RPMI8226 (cell line): ENCODE results near the gene FAM219B.
"Not testable (repeated sequence)": the region's sequence is repeated elsewhere in the genome, so short reads cannot be mapped to it uniquely, and the experiment has no call there.

Source experiments
- DNase-seq: peaks from one replicate; pipeline ENCODE4 v3.0.0-alpha.2; 2015

Gene FAM219B, protein sequence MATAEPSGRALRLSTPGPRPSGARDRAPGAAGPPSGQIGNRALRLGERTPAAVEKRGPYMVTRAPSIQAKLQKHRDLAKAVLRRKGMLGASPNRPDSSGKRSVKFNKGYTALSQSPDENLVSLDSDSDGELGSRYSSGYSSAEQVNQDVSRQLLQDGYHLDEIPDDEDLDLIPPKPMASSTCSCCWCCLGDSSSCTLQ

DNA sequence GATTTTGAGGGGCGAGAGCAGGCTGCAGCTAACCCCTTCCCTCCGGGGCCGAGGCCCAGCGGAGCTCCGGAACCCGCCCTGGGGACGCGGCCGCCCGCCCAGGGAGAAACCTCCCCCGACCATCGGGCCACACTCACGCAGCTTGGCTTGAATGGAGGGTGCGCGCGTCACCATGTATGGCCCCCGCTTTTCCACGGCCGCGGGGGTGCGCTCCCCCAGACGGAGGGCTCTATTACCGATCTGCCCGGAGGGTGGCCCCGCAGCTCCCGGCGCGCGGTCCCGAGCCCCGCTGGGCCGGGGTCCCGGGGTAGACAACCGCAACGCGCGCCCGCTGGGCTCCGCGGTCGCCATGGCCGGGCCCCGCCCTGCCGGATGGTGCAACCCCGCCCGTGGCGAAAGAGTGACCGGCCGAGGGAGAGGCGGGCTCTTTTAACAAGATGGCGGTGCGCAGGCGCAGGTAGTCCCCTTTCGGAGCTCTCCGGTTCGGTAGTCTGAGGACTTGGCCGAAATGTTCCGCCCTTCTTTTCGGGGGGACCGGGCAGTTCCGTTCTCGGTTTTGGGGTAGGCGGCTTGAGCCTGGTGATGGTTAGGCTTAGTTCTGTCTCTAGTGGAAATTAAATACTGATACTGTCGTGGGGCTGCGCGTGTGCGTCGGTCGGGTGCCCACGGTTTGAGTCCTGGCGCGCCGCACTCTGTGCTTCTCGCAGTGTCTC lies at the start of gene FAM219B:
TSS of gene FAM219B (minus strand) at position 402 of the 713 bp plus-strand sequence. CDS start at position 351, 51 bp downstream.
- DNase-seq: peak; percentile 96

DNA sequence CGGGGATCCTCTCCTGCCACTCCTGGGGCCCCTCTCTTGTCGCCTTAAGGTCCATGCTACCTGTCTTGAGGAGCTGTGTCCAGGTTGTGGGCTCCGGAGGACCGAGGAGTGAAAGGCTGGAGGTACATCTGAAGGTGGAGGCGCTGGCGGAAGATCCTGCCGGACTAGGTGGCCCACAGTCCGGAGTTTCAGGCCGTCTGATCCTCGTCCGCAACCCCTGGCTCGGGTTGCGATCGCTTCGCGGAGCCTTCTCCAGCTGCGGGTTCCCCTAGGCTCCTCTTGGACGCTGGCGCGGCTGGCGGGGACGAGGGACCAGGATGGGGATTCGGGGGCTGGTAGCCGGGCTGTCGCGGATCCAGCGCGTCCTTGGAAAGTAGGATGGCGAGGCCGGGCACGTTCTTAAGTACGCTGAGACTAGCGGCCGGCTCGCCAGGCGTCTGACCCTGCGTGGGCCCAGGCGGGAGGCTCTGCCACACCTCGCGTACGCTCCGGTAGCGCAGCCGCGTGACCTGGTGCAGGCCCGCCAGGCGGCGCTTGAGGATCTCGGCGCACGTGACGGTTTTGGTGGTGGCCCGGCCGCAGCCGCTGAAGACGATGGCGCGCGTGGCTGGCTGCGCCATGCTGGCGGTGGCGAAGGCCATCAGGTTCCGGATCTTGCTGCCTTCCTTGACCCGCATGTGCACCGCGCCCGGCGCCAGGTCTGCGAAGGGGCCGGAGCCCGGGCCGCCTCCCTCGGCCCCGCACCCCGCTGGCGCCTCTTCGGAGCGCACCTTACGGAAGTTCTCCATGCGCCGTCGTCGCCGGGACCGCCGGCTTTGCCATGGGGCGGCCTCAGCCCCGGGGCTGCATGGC lies 49.4 kb upstream of the FAM219B start:
- DNase-seq: peak; percentile 89

DNA sequence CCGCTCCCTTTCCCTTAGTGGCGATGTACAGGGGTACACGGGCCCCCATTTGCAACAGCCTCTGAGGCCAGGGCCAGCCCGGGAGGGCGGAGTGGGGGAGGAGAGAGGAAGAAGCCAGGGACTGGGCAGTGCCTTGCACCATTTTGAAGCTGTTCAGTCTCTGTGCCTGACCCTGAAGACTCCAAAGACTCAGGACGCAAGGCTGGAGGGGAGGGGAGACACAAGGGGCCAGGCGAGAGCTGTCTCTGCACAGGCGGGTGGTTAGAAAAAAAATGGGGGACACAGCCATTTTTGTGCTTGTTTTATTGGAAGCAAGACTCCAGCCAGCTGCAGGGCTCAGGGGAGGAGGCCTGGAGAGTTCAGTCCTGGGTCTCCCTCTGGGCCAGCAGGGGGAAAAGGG lies 48.4 kb upstream of the FAM219B start:
- DNase-seq: peak; percentile 4

DNA sequence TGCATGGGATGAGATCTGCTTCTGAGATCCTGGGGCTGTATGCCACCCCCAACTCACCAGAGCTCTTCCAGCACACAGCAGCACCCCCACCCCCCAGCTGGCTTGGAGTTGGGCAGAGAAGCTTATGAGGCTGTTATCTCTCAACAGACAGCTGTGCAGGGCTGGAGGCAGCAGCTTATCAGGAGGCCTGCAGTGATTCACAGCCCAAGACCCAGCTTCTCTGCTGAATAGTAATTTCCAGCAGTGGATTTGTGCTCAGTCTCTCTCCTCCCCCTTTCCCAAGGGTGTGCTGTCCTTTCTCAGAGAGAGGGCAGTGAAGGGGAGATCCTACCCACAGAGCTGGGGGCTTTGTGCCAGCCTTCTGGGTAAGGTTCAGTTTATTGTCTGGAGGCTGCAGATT lies 47.9 kb upstream of the FAM219B start:
- DNase-seq: no peak

DNA sequence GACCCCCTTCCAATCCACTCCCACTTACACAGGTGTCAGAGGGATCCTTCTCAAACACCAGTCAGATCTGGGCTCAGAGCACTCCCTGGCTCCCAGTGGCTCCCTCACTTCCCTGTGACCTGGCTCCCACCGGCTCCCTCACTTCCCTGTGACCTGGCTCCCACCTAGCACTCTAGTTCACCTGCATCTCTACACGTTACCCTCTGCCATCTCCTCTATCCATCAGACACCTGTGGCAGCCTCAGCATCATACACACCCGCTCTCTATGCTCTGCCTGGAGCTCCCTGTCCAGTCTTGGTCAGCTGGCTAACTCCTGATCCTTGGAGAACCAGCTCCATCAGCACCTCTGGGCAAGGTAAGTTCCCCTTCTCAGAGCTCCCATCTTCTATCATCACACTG lies 44.4 kb upstream of the FAM219B start:
- no peak for DNase-seq

DNA sequence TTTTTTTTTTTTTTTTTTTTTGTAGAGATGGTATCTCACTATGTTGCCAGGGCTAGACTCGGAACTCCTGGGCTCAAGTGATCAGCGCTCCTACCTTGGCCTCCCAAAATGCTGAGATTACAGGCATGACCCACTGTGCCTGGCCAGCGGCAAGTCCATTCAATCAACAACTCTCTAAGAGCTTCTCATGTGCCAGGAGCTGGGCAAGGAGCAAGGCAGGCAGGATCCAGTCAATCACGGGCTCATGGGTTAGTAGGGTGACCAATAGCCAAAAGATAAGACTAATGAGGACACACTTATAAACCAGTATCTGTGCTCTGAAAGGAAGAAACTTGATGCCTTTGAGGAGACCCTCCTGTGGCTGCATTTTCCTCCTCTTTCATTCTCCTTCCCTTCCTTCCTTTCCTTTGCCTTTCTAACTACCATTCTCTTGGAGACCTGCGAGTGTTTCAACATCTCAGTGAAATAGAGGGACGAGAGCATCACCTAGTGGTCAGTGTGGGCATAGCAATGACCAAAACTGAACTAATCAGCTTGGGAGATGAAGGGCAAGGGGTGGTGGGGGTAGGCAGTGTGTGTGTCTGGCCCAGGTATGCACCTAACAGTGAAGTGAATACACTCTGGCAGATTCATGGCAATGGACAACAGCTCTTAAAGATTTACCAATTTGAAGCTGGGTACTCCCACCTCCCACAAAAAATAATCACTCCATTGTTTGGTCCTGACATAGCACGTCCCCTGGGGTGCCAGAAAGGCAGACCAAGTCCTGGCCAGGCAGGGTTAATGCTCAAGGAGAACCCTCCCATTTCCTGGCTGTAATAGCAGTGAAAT lies 43.6 kb upstream of the FAM219B start:
- DNase-seq: peak; percentile 85

DNA sequence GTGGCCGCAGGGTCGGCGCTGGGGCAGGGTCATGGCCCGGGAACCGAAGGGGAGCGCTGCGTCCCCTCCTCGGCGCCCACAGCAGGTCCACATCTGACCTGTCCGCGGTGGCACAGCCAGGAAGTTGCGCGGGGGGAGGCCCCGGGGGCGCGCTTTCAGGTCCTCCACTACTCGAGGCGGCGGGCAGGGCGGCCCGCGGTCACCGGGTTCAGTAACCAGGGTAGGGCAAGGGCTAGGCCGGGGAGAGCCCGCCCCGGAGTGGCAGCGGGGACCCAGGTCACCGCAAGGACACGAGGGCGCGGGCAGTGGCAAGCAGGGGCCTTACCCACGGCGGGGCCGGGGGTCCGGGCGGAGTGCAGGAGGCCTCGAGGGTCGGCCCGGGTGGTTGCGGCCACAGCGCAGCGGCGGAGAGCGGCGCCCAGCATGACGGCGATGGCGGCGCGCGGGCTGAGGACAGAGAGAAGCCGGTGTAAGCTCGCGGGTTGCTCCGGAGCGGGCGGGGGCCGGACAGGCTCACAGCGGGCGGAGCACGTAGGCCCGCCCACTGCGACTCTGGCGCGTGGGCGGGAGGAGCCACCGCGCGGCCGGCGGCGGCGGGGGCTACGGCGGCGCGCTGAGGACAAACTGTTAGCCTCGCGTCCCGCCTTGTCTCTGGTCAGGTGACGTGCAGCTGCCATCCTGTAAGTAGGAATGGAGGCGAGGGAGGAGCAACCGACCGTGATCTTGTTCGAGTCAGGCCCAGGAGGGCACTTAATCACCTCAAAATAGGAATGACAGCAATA lies 31.1 kb upstream of the FAM219B start, which contains the start of gene COX5A:
TSS of gene COX5A (minus strand) at position 484 of the 782 bp plus-strand sequence. CDS start at position 425, 59 bp downstream.
- DNase-seq: peak; percentile 99

DNA sequence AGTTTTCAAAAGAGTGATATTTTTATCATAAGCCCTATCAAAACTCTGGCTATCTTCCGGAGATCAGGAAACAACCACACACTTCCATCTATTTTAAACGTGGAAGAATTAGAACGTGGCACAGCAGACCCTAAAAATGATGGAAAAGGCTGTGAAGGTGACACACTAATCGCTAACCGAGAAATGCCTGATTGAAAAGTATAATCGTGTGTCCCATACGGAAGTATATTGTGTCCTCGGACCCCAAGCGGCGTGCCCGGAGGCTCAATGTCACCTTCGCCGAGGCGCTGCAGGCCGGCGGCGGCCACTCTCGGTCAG lies 30.6 kb upstream of the FAM219B start:
- no peak for DNase-seq

DNA sequence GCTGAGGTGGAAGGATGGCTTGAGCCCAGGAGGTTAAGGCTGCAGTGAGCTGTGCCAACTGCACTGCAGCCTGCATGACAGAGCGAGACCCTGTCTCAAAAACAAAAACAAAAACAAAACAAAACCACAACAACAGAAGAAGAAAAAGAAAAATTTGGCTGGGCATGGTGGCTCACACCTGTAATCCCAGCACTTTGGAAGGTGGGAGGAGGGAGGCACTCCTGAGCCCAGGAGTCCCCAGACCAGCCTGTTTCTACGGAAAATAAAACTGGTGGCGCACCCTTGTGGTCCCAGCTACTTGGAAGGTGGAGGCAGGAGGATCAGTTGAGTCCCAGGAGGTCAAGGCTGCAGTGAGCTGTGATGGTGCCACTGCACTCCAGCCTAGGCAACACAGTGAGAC lies 28.5 kb upstream of the FAM219B start:
- DNase-seq: not testable (repeated sequence)

DNA sequence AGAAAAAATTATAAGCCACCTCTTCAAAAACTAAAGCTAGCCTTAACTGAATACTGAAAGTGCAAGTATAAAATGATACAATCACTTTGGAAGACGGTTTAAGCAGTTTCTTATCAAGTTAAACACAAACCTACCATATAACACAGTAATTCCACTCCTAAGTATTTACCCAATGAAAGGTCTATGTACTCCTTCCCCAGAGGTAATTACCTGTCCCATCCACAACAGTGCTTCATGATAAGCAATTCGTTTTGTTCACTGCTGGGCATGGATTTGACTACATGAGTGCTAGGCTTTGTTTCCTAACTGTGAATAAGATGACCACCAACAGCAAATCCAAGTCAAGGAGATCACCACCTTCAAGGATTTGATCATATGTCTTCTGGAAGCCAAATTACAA lies 26.9 kb upstream of the FAM219B start:
- DNase-seq: no peak

DNA sequence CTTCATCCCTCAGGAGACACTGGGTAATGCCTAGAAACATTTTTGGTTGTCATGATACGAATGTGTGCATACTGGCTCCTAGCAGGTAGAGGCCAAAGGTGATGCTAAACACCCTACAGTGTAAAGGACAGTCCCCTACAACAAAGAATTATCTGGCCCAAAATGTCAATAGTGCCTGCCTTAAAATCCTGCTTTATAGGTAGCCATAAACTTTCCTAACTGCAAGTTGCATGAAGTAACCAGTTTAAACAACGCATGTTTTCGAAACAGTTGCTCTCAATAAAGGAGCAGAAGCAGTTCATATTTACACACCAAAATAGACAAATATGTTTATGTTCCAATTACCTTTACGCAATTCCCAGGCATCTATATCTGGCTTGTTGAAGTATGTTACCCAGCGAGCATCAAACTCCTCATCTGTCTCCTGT lies 22.1 kb upstream of the FAM219B start:
- no peak for DNase-seq

DNA sequence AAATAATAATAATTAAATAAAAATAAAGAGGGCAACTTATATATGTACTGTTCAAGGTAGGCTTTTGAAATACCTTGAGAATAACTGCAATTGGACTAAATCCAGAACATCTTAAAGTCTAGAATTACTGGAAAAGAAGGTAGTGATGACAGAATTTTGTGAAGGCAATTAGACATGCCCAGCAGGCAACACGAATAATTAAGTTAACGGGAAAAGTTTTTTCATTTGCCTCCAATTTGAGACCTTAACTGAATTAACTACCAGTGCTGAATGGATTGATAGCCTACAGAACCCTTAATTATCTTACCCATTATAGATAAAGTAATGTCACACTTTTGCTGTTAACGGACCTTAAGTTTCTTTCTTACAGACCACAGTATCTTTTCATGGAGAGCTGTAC lies 17.9 kb upstream of the FAM219B start:
- DNase-seq: no peak

DNA sequence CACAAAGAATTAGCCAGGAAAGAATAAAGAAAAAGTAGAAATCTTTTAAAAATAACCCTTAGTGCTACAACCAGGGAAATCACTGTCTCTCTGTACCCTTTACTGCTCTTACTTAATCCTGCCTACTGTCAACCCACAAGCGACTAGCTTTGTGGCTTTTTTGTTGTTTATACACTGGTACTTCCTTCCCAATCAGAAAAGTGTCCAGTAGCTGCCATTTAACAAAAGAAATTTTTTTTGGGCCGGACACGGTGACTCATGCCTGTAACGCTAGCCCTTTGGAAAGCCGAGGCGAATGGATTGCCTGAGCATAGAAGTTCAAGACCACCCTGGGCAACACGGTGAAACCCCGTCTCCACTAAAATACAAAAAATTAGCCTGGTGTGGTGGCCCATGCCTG lies 13.8 kb upstream of the FAM219B start:
- DNase-seq: no peak

DNA sequence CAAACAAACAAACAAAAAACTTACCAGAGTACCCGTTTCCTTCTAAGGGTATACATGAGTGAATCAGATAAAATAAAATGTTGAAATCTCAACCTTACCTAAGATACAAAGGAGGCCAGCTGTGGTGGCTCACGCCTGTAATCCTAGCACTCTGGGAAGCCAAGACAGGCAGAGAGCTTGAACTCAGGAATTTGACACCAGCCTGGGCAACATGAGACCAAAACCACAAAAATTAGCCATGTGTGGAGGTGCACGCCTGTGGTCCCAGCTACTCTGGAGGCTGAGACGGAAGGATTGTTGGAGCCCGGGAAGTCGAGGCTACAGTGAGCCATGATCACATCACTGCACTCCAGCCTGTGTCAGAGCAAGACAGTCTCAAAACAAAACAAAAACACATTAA lies 11.0 kb upstream of the FAM219B start:
- no peak for DNase-seq

DNA sequence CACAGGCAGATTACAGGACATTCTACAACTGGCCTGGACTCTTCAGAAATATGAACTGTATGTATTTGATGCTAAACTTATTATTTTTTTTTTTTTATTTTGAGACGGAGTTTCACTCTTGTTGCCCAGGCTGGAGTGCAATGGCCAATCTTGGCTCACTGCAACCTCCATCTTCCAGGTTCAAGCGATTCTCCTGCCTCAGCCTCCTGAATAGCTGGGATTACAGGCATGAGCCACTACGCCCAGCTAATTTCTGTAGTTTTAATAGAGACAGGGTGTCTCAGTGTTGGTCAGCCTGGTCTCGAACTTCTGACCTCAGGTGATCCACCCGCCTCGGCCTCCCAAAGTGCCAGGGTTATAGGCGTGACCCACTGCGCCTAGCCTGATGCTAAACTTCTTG lies 7.1 kb upstream of the FAM219B start:
- not testable (repeated sequence) for DNase-seq

DNA sequence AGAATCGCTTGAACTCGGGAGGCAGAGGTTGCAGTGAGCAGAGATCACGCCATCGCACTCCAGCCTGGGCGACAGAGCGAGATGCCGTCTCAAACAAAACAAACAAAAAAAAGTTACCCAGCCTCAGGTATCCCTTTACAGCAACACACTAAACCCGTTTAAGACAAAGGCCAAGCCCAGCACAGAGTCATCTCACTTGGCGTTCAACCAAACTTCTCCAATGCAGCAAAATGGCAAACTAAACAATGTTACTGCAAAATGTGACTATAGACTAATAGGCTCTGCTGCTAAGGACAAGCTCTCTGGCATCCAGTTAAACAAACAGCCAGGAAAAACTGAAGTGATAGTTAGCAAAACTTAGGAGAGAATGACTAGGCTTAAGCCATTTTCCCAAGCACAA lies 6.4 kb upstream of the FAM219B start:
- no peak for DNase-seq

DNA sequence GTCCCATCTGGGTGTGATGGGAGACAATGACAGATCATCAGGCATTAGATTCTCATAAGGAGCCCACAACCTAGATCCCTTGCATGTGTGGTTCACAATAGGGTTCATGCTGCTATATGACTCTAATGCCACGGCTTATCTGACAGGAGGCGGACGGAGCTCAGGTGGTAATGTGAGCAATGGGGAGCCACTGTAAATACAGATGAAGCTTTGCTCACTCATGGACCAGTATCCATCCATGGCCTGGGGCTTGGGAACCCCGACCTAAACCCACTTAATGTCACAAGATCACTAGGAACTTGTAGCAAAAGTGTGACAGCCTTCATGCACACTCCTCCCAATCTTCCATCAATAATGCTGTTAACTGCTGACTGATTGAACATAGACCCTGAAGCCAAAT lies 2.0 kb upstream of the FAM219B start:
- no peak for DNase-seq

DNA sequence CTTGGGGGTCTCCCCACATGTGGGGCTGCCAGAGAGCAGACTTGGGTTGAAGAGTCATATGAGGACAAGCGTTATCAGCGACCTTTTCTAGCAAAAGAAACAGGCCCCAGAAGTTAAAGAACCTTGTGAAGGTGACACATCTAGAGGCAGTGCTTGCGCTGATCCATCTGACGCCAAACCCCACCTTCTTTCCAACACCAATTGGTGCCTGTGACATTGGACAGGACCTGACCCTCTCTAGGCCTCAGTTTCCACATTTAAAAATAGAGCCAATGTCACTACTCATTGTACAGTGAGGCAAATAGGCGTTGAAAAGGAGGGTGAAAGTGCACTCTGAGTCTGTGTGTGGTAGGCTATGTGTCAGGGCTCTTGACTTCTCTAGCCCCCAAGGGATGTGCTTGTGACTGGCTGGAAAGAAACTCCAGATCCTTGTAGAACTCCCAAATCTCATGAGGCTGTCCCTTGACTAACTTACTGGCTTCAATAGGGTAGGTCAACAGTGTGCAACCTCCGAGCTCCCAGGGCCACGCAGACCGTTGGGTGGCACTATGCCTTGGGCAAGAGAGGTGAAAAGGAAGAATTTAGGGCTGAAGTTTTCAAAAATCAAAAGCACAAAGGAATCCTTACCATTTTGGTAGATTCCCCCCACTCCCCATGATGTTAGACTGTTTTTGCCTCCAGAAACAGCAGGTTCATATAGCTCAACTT lies 666 bp upstream of the FAM219B start:
- DNase-seq: peak; percentile 17

DNA sequence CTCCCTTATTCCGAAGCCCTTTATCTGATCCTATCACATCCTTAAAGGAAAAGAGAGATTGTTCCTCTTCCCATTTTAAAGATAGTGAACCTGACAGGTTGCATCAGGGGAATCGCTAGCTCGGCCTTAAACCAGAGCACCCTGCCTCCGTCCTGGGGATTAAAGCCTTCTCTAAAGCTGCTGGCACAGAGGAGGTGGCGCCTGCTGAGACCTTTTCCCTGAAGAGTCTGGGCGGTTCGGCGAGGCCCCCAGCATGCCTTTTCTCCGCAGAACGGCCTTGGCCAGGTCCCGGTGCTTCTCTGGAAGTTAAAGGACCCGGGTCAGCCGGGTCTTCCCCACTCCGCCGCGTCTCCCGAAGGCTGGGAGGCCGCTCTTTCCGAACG lies 593 bp downstream of the FAM219B start:
- DNase-seq: peak; percentile 64

DNA sequence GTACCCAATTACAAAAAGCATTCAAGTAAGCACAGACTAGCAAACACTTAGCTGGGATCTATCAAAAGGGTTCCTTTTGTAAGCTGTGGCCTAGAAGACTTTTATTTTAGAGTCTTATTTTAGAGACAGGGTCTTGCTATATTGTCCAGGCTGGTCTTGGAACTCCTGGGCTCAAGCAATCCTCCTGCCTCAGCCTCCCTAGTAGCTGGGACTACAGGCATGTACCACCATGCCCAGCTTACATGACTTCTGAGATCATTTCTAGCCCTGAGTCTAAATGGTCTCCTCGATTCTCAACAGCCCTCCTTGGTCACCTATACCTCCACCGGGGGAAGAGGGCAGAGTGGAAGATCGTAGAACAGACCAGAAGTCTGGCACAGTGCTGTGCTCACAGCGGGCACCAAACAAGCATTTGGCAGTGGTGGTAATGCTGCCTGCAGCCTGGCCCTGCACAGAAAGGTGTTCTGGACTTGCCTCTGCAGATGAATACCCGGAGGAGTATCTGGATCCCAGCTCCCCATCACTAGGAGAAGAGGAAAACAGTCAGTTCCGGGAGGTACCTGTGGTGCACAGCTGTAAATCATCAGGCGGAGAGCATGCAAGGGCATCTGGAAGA lies 2.4 kb downstream of the FAM219B start:
- DNase-seq: no peak

DNA sequence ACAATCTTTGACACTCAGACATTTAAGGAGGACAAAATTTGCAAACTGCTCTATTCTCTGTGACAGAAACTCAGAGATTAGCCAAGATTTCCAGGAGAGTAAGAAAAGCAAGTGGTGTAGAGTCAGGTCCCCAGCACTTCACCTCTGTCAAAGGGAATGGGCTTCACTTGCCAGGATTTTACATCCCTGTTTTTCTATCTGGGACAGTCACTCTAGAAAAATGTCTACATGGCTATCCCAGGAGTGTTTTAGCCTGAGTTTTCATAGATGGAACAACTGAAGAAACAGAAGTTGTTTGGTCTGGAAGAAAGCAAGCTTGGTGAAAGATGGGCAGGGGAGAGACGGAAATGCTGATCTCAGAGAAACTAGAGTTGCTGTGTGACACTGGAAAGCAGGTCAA lies 3.0 kb downstream of the FAM219B start:
- no peak for DNase-seq
